Activated T-helper 2 cell treated with anti-CD3 and anti-CD28 coated beads, Interferon-gamma antibody, Interleukin-2, Interleukin-4, amounts not matched to agents 10 μg/mL and 5 μg/mL and 100 μg/mL, durations not matched to agents 14 hours and 24 hours and 36 hours (primary cell): ENCODE data around the gene CDC25A. TPM values are rescaled to one million over a fixed set of nuclear protein-coding genes. Genes with fewer than 3 reads are reported as not detected.

Experiments
- DNase-seq: peaks from one replicate; pipeline ENCODE4 v3.0.0; 2021; ENCODE audit warnings: low spot score
- H3K27ac Mint-ChIP-seq: one replicate; pipeline ENCODE4 v1.8.0; 2021; ENCODE audit warnings: mixed read lengths
- H3K27me3 Mint-ChIP-seq: one replicate; pipeline ENCODE4 v1.8.0; 2021; ENCODE audit warnings: low read depth, mixed read lengths
- H3K36me3 Mint-ChIP-seq: one replicate; pipeline ENCODE4 v1.8.0; 2021; ENCODE audit warnings: low read depth, mixed read lengths
- H3K4me1 Mint-ChIP-seq: one replicate; pipeline ENCODE4 v1.8.0; 2021; ENCODE audit warnings: low read depth, mixed read lengths
- H3K4me3 Mint-ChIP-seq: one replicate; pipeline ENCODE4 v1.8.0; 2021; ENCODE audit warnings: low read depth, mild to moderate bottlenecking, moderate library complexity, mixed read lengths
- H3K9me3 Mint-ChIP-seq: one replicate; pipeline ENCODE4 v1.8.0; 2021; ENCODE audit warnings: mixed read lengths
- intact Hi-C: fragments of 100-400 bp; cut with micrococcal nuclease; formaldehyde crosslinking; loops from one replicate; pipeline ENCODE4 v1.15.1; 2023
- total RNA-seq: library from RNA; stranded (reverse); gene quantifications from 2 replicates; pipeline ENCODE4 v1.2.3, GENCODE V29; 2022

The CDC25A gene
- total RNA-seq, 1 donor from 2014 or later = 39.1 TPM

- H3K4me1 Mint-ChIP-seq = peaks cover 15% of the 10 kb centered on the region
- H3K27me3 Mint-ChIP-seq = peaks cover 1% of the 10 kb centered on the region
- H3K27ac Mint-ChIP-seq = no peak overlapping the region
- DNase-seq = no peak
- H3K9me3 Mint-ChIP-seq = peaks cover 4% of the 10 kb centered on the region
- no peak overlapping the region for H3K4me3 Mint-ChIP-seq
- intact Hi-C loops = no loop called here
- H3K36me3 Mint-ChIP-seq = peaks cover 3% of the 10 kb centered on the region
Observed at GRCh38 chr3:48110463-48110862, 77.8 kb downstream of the CDC25A start.

DNA sequence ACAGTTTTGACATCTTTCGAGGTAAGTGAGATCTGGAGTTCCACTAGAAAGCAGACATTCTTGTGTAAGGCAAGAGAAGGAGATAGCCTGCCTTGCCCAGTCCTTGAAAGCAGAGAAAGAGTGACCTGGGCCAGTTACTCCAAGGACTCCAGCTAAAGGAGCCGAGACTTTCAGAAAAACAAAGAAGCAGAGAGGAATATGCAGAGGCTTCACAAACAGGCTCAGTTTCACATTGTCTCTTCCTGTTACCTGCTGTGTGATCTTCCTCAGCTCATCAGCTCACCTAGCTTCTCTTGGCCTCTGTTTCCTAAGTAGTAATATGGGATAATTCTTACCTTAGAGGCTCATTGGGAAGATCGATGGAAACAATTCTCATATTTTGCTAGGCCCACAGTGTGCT lies 81.0 kb downstream of the CDC25A start:
- H3K4me1 Mint-ChIP-seq = peaks cover 2% of the 10 kb centered on the region
- peaks cover 3% of the 10 kb centered on the region for H3K36me3 Mint-ChIP-seq
- intact Hi-C loops = no loop called here
- H3K9me3 Mint-ChIP-seq = peaks cover 4% of the 10 kb centered on the region
- no peak overlapping the region for H3K27ac Mint-ChIP-seq
- no peak for DNase-seq
- H3K27me3 Mint-ChIP-seq = peaks cover 2% of the 10 kb centered on the region
- H3K4me3 Mint-ChIP-seq = no peak overlapping the region

Other genes with a start within 250 kb of the CDC25A start
- gene MAP4, start 172.0 kb downstream of the CDC25A start, total RNA-seq = 144 and 155 TPM in 2 replicates
- not detected in 2 replicates for gene CAMP, start 35.1 kb upstream of the CDC25A start, total RNA-seq
- 40.2 and 42.8 TPM in 2 replicates for gene ZNF589, start 52.7 kb upstream of the CDC25A start, total RNA-seq
- 30.2 and 33.7 TPM in 2 replicates for gene NME6, start 113.0 kb upstream of the CDC25A start, total RNA-seq
- gene SPINK8, start 145.2 kb upstream of the CDC25A start, total RNA-seq = not detected in 2 replicates
- gene FBXW12, start 183.8 kb upstream of the CDC25A start, total RNA-seq = 0.14 TPM in 1 of 2 replicates, not detected in the other
- 6.8 and 7.0 TPM in 2 replicates for gene PLXNB1, start 241.7 kb upstream of the CDC25A start, total RNA-seq